ENCODE measurements around the gene CLCN6.

GRCh38 chr1:11882814-11883538 is 77.0 kb downstream of the CLCN6 start:
- TF ChIP-seq, protein P1, sequence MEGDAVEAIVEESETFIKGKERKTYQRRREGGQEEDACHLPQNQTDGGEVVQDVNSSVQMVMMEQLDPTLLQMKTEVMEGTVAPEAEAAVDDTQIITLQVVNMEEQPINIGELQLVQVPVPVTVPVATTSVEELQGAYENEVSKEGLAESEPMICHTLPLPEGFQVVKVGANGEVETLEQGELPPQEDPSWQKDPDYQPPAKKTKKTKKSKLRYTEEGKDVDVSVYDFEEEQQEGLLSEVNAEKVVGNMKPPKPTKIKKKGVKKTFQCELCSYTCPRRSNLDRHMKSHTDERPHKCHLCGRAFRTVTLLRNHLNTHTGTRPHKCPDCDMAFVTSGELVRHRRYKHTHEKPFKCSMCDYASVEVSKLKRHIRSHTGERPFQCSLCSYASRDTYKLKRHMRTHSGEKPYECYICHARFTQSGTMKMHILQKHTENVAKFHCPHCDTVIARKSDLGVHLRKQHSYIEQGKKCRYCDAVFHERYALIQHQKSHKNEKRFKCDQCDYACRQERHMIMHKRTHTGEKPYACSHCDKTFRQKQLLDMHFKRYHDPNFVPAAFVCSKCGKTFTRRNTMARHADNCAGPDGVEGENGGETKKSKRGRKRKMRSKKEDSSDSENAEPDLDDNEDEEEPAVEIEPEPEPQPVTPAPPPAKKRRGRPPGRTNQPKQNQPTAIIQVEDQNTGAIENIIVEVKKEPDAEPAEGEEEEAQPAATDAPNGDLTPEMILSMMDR (conservative IDR thresholded peaks at IDR 0.05 in 1 of 2, IDR thresholded peaks at IDR 0.05 in 1 of 2; ENCODE audit: extremely low read depth in 1 of 2, insufficient read depth in 1 of 2, low read depth in 1 of 2, low read length in 2 of 2): no peak
- no peak for TF ChIP-seq EZH2 (IDR thresholded peaks at IDR 0.05; ENCODE audit: borderline replicate concordance, low read length)
